Measurements from ENCODE around the gene AKAP6.

The AKAP6 gene

GRCh38 chr14:32706721-32707519 is 377.8 kb downstream of the AKAP6 start:
- WGBS, 2 experiments (ENCODE audit: insufficient coverage in 2 of 2) = no CpG with 5 or more reads among the region's 1 CpG
- Histone ChIP-seq H3K4me3 (ENCODE audit: extremely low read depth, insufficient read depth, low read length, poor library complexity, severe bottlenecking) (no peak overlapping the region), H3K36me3 (ENCODE audit: control insufficient read depth, insufficient read depth, low read length) (no peaks in the 10 kb centered on the region), H3K9me3 (ENCODE audit: control insufficient read depth, low read length) (no peaks in the 10 kb centered on the region), H3K27ac (ENCODE audit: low read depth, low read length, severe bottlenecking) (no peak overlapping the region), H3K4me1 (ENCODE audit: control insufficient read depth, insufficient read depth, low read length, poor library complexity, severe bottlenecking) (peaks cover 11% of the 10 kb centered on the region)

GRCh38 chr14:32707742-32708500 is 378.8 kb downstream of the AKAP6 start:
- 91 to 92% methylated on average over 3 of the region's 5 CpGs for WGBS, 2 experiments (ENCODE audit: insufficient coverage in 2 of 2)
- Histone ChIP-seq H3K27ac (ENCODE audit: low read depth, low read length, severe bottlenecking) (no peak overlapping the region), H3K9me3 (ENCODE audit: control insufficient read depth, low read length) (no peaks in the 10 kb centered on the region), H3K4me3 (ENCODE audit: extremely low read depth, insufficient read depth, low read length, poor library complexity, severe bottlenecking) (no peak overlapping the region), H3K36me3 (ENCODE audit: control insufficient read depth, insufficient read depth, low read length) (no peaks in the 10 kb centered on the region), H3K4me1 (ENCODE audit: control insufficient read depth, insufficient read depth, low read length, poor library complexity, severe bottlenecking) (peaks cover 8% of the 10 kb centered on the region)

DNA sequence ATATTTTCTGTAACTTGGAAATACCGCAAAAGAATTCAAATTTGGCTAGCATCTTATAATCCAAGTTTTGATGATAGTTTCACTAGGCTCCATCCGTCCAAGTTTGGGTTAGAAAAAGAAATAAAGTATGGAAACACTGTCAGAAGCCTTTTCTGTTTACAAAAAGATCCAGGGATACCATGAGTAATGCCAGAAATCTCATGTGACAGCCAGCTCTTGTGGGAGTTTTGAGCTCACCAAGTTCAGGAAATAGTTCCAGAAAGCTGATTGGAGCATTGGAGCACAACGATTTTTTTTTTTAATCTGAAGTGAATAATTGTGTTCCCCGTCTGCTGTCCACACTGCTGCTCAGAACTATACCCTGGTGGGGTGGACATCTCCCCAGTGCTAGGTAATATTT is 379.9 kb downstream of the AKAP6 start:
- Histone ChIP-seq H3K4me3 (ENCODE audit: extremely low read depth, insufficient read depth, low read length, poor library complexity, severe bottlenecking) (no peak overlapping the region), H3K27ac (ENCODE audit: low read depth, low read length, severe bottlenecking) (peak overlapping the region; percentile 71), H3K36me3 (ENCODE audit: control insufficient read depth, insufficient read depth, low read length) (no peaks in the 10 kb centered on the region), H3K9me3 (ENCODE audit: control insufficient read depth, low read length) (no peaks in the 10 kb centered on the region), H3K4me1 (ENCODE audit: control insufficient read depth, insufficient read depth, low read length, poor library complexity, severe bottlenecking) (peaks cover 6% of the 10 kb centered on the region)
- WGBS, 2 experiments (ENCODE audit: insufficient coverage in 2 of 2) = 74 to 84% methylated on average over 3 to 4 of the region's 4 CpGs

DNA sequence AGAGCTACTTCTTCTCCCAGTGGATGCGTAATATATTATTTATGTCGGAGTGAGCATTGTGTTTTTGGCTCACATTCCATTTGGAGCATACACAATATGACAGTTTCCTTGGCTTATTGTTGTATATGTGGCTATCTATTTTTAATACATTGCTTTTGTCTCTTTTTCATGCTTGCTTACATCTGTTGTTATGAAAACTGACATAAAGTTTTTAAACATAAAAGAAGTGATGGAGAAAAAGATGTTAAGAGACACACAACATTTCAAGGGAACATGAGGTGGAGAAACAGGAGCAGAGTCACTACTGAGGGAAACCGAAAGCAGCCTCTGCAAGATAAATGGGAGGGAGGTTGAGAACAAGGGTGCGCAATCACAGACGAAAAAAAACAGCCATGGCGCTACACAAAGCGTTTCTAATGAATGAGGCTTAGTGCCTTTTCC is 381.2 kb downstream of the AKAP6 start:
- Histone ChIP-seq H3K36me3 (ENCODE audit: control insufficient read depth, insufficient read depth, low read length) (no peaks in the 10 kb centered on the region), H3K27ac (ENCODE audit: low read depth, low read length, severe bottlenecking) (no peak overlapping the region), H3K9me3 (ENCODE audit: control insufficient read depth, low read length) (no peaks in the 10 kb centered on the region), H3K4me1 (ENCODE audit: control insufficient read depth, insufficient read depth, low read length, poor library complexity, severe bottlenecking) (peaks cover 6% of the 10 kb centered on the region), H3K4me3 (ENCODE audit: extremely low read depth, insufficient read depth, low read length, poor library complexity, severe bottlenecking) (no peak overlapping the region)
- 91% methylated on average over 4 of the region's 7 CpGs for WGBS, 2 experiments (ENCODE audit: insufficient coverage in 2 of 2)

- Histone ChIP-seq H3K4me1 (ENCODE audit: control insufficient read depth, insufficient read depth, low read length, poor library complexity, severe bottlenecking) (peaks cover 6% of the 10 kb centered on the region), H3K9me3 (ENCODE audit: control insufficient read depth, low read length) (no peaks in the 10 kb centered on the region), H3K4me3 (ENCODE audit: extremely low read depth, insufficient read depth, low read length, poor library complexity, severe bottlenecking) (no peak overlapping the region), H3K36me3 (ENCODE audit: control insufficient read depth, insufficient read depth, low read length) (no peaks in the 10 kb centered on the region), H3K27ac (ENCODE audit: low read depth, low read length, severe bottlenecking) (no peak overlapping the region)
- WGBS, 2 experiments (ENCODE audit: insufficient coverage in 2 of 2) = 0 to 56% methylated on average over 1 to 2 of the region's 7 CpGs
Measured at GRCh38 chr14:32710731-32711680, 381.9 kb downstream of the AKAP6 start.

GRCh38 chr14:32713856-32714255 is 384.8 kb downstream of the AKAP6 start:
- H3K4me1 ChIP-seq (ENCODE audit: control insufficient read depth, insufficient read depth, low read length, poor library complexity, severe bottlenecking) = peaks cover 3% of the 10 kb centered on the region
- no peaks in the 10 kb centered on the region for H3K36me3 ChIP-seq (ENCODE audit: control insufficient read depth, insufficient read depth, low read length)
- H3K27ac ChIP-seq (ENCODE audit: low read depth, low read length, severe bottlenecking) = no peak overlapping the region
- 83% methylated on average over 1 of the region's 3 CpGs; no CpG with 5 or more reads in 1 of the 2 experiments for WGBS, 2 experiments (ENCODE audit: insufficient coverage in 2 of 2)
- no peaks in the 10 kb centered on the region for H3K9me3 ChIP-seq (ENCODE audit: control insufficient read depth, low read length)
- H3K4me3 ChIP-seq (ENCODE audit: extremely low read depth, insufficient read depth, low read length, poor library complexity, severe bottlenecking) = no peak overlapping the region

GRCh38 chr14:32719601-32720000 is 390.5 kb downstream of the AKAP6 start:
- WGBS, 2 experiments (ENCODE audit: insufficient coverage in 2 of 2) = no CpG with 5 or more reads among the region's 1 CpG

GRCh38 chr14:32720927-32721326 is 391.8 kb downstream of the AKAP6 start:
- no peak overlapping the region for H3K27ac ChIP-seq (ENCODE audit: low read depth, low read length, severe bottlenecking)
- H3K9me3 ChIP-seq (ENCODE audit: control insufficient read depth, low read length) = no peaks in the 10 kb centered on the region
- WGBS, 2 experiments (ENCODE audit: insufficient coverage in 2 of 2) = 86% methylated on average over 1 of the region's 2 CpGs; no CpG with 5 or more reads in 1 of the 2 experiments
- no peaks in the 10 kb centered on the region for H3K36me3 ChIP-seq (ENCODE audit: control insufficient read depth, insufficient read depth, low read length)
- no peak overlapping the region for H3K4me3 ChIP-seq (ENCODE audit: extremely low read depth, insufficient read depth, low read length, poor library complexity, severe bottlenecking)
- H3K4me1 ChIP-seq (ENCODE audit: control insufficient read depth, insufficient read depth, low read length, poor library complexity, severe bottlenecking) = no peaks in the 10 kb centered on the region

More at GRCh38 chr14:32719601-32720000, 390.5 kb downstream of the AKAP6 start:
- Histone ChIP-seq H3K9me3 (ENCODE audit: control insufficient read depth, low read length) (no peaks in the 10 kb centered on the region), H3K27ac (ENCODE audit: low read depth, low read length, severe bottlenecking) (no peak overlapping the region), H3K36me3 (ENCODE audit: control insufficient read depth, insufficient read depth, low read length) (no peaks in the 10 kb centered on the region), H3K4me3 (ENCODE audit: extremely low read depth, insufficient read depth, low read length, poor library complexity, severe bottlenecking) (no peak overlapping the region), H3K4me1 (ENCODE audit: control insufficient read depth, insufficient read depth, low read length, poor library complexity, severe bottlenecking) (no peaks in the 10 kb centered on the region)

DNA sequence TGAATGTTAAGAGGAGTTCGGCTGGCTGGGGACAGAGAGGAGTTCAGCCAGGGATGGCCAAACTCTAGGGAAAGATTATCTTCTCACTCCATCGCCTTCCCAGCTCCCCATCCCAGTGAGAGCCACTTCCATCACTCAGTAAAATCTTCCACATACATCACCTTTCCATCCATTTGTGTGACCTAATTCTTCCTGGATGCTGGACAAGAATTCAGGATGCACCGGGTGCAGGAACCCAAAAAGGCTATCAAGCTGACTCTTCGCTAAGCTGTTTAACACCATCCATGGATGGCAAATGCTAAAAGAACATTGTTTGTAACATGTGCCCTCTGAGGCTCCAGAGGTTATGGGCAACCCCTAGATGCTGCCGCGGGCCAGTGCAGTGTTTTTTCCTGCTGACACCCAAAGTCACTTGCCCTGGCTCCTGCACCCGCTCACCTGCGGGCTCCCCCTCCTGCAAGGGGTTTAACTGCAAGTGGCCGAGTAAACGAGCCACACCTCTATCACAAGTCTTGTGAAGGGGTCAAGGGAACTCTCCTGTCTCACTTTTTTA is 393.6 kb downstream of the AKAP6 start:
- WGBS, 2 experiments (ENCODE audit: insufficient coverage in 2 of 2) = 90 to 95% methylated on average over 9 of the region's 10 CpGs

DNA sequence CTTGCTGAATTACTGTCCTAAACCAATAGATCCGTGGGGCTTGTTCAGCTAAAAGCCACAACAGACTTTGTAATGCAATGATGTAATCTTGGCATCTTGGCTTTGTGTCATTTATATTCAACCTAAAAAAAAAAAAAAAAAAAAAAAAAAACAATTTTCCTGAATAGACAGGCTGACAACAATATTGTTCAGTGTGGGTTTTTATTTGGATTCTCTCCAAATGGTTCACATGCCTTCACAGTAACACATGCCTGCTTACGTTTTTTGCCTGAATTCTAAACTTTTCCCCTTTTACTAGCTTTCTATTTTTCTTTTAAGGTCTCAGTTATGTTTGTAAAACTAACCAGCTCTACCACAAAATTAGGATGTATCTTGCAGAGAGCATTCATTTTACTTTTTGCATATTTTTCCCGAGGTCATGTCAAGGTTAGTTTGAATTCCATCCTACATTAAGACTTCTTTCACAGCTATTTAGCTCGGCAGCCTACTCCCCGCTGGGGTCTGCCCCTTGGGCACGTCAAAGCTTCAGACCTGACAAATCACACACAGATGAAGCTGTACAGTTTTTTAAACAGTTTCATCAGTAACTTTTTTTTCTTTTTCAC is 395.9 kb downstream of the AKAP6 start:
- Histone ChIP-seq H3K4me3 (ENCODE audit: extremely low read depth, insufficient read depth, low read length, poor library complexity, severe bottlenecking) (no peak overlapping the region), H3K9me3 (ENCODE audit: control insufficient read depth, low read length) (no peaks in the 10 kb centered on the region), H3K36me3 (ENCODE audit: control insufficient read depth, insufficient read depth, low read length) (no peaks in the 10 kb centered on the region), H3K27ac (ENCODE audit: low read depth, low read length, severe bottlenecking) (peak overlapping the region; percentile 50), H3K4me1 (ENCODE audit: control insufficient read depth, insufficient read depth, low read length, poor library complexity, severe bottlenecking) (no peaks in the 10 kb centered on the region)
- WGBS, 2 experiments (ENCODE audit: insufficient coverage in 2 of 2) = 19 to 31% methylated on average over 4 to 5 of the region's 6 CpGs

More for the DNA sequence above, 393.6 kb downstream of the AKAP6 start:
- Histone ChIP-seq H3K4me3 (ENCODE audit: extremely low read depth, insufficient read depth, low read length, poor library complexity, severe bottlenecking) (no peak overlapping the region), H3K36me3 (ENCODE audit: control insufficient read depth, insufficient read depth, low read length) (no peaks in the 10 kb centered on the region), H3K9me3 (ENCODE audit: control insufficient read depth, low read length) (no peaks in the 10 kb centered on the region), H3K27ac (ENCODE audit: low read depth, low read length, severe bottlenecking) (no peak overlapping the region), H3K4me1 (ENCODE audit: control insufficient read depth, insufficient read depth, low read length, poor library complexity, severe bottlenecking) (no peaks in the 10 kb centered on the region)

Measured in mesodermal cell (in vitro differentiated cells).